SK-N-SH treated with all-trans-retinoic acid at 6 μM for 48 hours (cell line): ENCODE measurements around the gene ARHGEF10L.

Source experiments
- ATAC-seq: fragments of 200-7000 bp; cut with Tn5 transposase; 3 replicates; pipeline ENCODE4 v1.9.1; 2020; ENCODE audit warnings: mild to moderate bottlenecking, moderate library complexity
- ARNTL ChIP-seq: fragments of 450-650 bp; formaldehyde crosslinking; IDR thresholded peaks from 2 replicates; pipeline ENCODE4 v1.5.0; 2020; ENCODE audit warnings: low read depth, mild to moderate bottlenecking, moderate library complexity, borderline replicate concordance
- BACH2 ChIP-seq: fragments of 250-450 bp; sonication (Bioruptor Pico); IDR thresholded peaks from 2 replicates; pipeline ENCODE4 v1.9.0; 2021; ENCODE audit warnings: mild to moderate bottlenecking, borderline replicate concordance
- CREB5 ChIP-seq: fragments of 250-450 bp; sonication (Bioruptor Pico); IDR thresholded peaks from 2 replicates; pipeline ENCODE4 v1.5.1; 2020; ENCODE audit warnings: low read depth, mild to moderate bottlenecking, moderate library complexity
- CSDC2 ChIP-seq: fragments of 250-450 bp; sonication (Bioruptor Pico); IDR thresholded peaks from 2 replicates; pipeline ENCODE4 v1.5.0; 2020; ENCODE audit warnings: mild to moderate bottlenecking, moderate library complexity
- CSRNP3 ChIP-seq: fragments of 250-450 bp; sonication (Bioruptor Pico); IDR thresholded peaks from 2 replicates; pipeline ENCODE4 v1.5.1; 2021; ENCODE audit warnings: mild to moderate bottlenecking, moderate library complexity
- ESRRG ChIP-seq: fragments of 250-450 bp; sonication (Bioruptor Pico); IDR thresholded peaks from 2 replicates; pipeline ENCODE4 v1.6.1; 2021; ENCODE audit warnings: mild to moderate bottlenecking
- GLIS3 ChIP-seq: fragments of 250-450 bp; sonication (Bioruptor Pico); IDR thresholded peaks from 2 replicates; pipeline ENCODE4 v1.5.0; 2020; ENCODE audit warnings: mild to moderate bottlenecking, moderate library complexity
- ISL1 ChIP-seq: fragments of 250-450 bp; sonication (Bioruptor Pico); IDR thresholded peaks from 2 replicates; pipeline ENCODE4 v2.1.2; 2022; ENCODE audit warnings: mild to moderate bottlenecking, moderate library complexity
- OSR1 ChIP-seq: fragments of 250-450 bp; sonication (Bioruptor Pico); IDR thresholded peaks from 2 replicates; pipeline ENCODE4 v1.8.0; 2022; ENCODE audit warnings: moderate library complexity, mild to moderate bottlenecking, inconsistent platforms
- PATZ1 ChIP-seq: fragments of 250-450 bp; sonication (Bioruptor Pico); IDR thresholded peaks from 2 replicates; pipeline ENCODE4 v1.8.0; 2020; ENCODE audit warnings: mild to moderate bottlenecking, moderate library complexity, borderline replicate concordance
- POU6F1 ChIP-seq: fragments of 250-450 bp; sonication (Bioruptor Pico); IDR thresholded peaks from 2 replicates; pipeline ENCODE4 v1.8.0; 2021; ENCODE audit warnings: low read depth, mild to moderate bottlenecking, moderate library complexity, borderline replicate concordance
- RARB ChIP-seq: fragments of 250-450 bp; sonication (Bioruptor Pico); IDR thresholded peaks from 2 replicates; pipeline ENCODE4 v1.8.0; 2021; ENCODE audit warnings: mild to moderate bottlenecking, moderate library complexity
- SNAI2 ChIP-seq: fragments of 250-450 bp; sonication (Bioruptor Pico); IDR thresholded peaks from 2 replicates; pipeline ENCODE4 v1.5.0; 2020; ENCODE audit warnings: mild to moderate bottlenecking, moderate library complexity
- TCF4 ChIP-seq: fragments of 250-450 bp; sonication (Bioruptor Pico); IDR thresholded peaks from 2 replicates; pipeline ENCODE4 v1.8.0; 2021; ENCODE audit warnings: mild to moderate bottlenecking, moderate library complexity, borderline replicate concordance
- TSHZ2 ChIP-seq: fragments of 250-450 bp; sonication (Bioruptor Pico); IDR thresholded peaks from 2 replicates; pipeline ENCODE4 v1.5.0; 2020; ENCODE audit warnings: mild to moderate bottlenecking, moderate library complexity
- ZC3H10 ChIP-seq: fragments of 250-450 bp; sonication (Bioruptor Pico); IDR thresholded peaks from 2 replicates; pipeline ENCODE4 v1.5.1; 2021; ENCODE audit warnings: mild to moderate bottlenecking, moderate library complexity
- ZFP3 ChIP-seq: fragments of 250-450 bp; sonication (Bioruptor Pico); IDR thresholded peaks from 2 replicates; pipeline ENCODE4 v1.5.0; 2020; ENCODE audit warnings: mild to moderate bottlenecking, moderate library complexity
- ZFP30 ChIP-seq: fragments of 450-650 bp; formaldehyde crosslinking; IDR thresholded peaks from 2 replicates; pipeline ENCODE4 v1.5.0; 2022; ENCODE audit warnings: mild to moderate bottlenecking, moderate library complexity
- ZNF565 ChIP-seq: fragments of 450-650 bp; formaldehyde crosslinking; conservative IDR thresholded peaks from 2 replicates; pipeline ENCODE4 v1.5.0; 2020; ENCODE audit warnings: low read depth, mild to moderate bottlenecking, moderate library complexity
- ZNF70 ChIP-seq: fragments of 450-650 bp; formaldehyde crosslinking; IDR thresholded peaks from 2 replicates; pipeline ENCODE4 v1.5.0; 2020; ENCODE audit warnings: mild to moderate bottlenecking, moderate library complexity
- ZNF8 ChIP-seq: fragments of 450-650 bp; formaldehyde crosslinking; IDR thresholded peaks from 2 replicates; pipeline ENCODE4 v1.5.0; 2020; ENCODE audit warnings: mild to moderate bottlenecking, moderate library complexity

ARHGEF10L gene

GRCh38 chr1:17665950-17666720 is 126.6 kb downstream of the ARHGEF10L start:
- no peak for ATAC-seq
- no peak for TF ChIP-seq PATZ1 (CRISPR knock-in tag)
- TF ChIP-seq ESRRG (CRISPR knock-in tag) = no peak

GRCh38 chr1:17667641-17668040 is 128.1 kb downstream of the ARHGEF10L start:
- no peak for TF ChIP-seq ZNF565
- TF ChIP-seq ZFP3 = no peak
- TF ChIP-seq RARB (CRISPR knock-in tag) = no peak
- TF ChIP-seq ZC3H10 (CRISPR knock-in tag) = no peak
- no peak for TF ChIP-seq TCF4 (CRISPR knock-in tag)
- TF ChIP-seq CSDC2 = no peak
- no peak for TF ChIP-seq CREB5
- no peak for TF ChIP-seq SNAI2 (CRISPR knock-in tag)
- no peak for TF ChIP-seq GLIS3 (CRISPR knock-in tag)
- no peak for TF ChIP-seq PATZ1 (CRISPR knock-in tag)
- no peak for TF ChIP-seq ZNF70 (CRISPR knock-in tag)
- no peak for TF ChIP-seq ZFP30 (CRISPR knock-in tag)
- no peak for ATAC-seq

- no peak for ATAC-seq
- no peak for TF ChIP-seq CSDC2
- TF ChIP-seq BACH2 (CRISPR knock-in tag) = no peak
- TF ChIP-seq CSRNP3 (CRISPR knock-in tag) = no peak
- no peak for TF ChIP-seq SNAI2 (CRISPR knock-in tag)
- no peak for TF ChIP-seq POU6F1 (CRISPR knock-in tag)
- TF ChIP-seq ESRRG (CRISPR knock-in tag) = no peak
- no peak for TF ChIP-seq OSR1 (CRISPR knock-in tag)
- TF ChIP-seq RARB (CRISPR knock-in tag) = no peak
- TF ChIP-seq PATZ1 (CRISPR knock-in tag) = no peak
- no peak for TF ChIP-seq ARNTL (CRISPR knock-in tag)
- TF ChIP-seq ZFP30 (CRISPR knock-in tag) = no peak
- TF ChIP-seq ZNF565 = no peak
- TF ChIP-seq TSHZ2 (CRISPR knock-in tag) = no peak
- no peak for TF ChIP-seq ZNF8 (CRISPR knock-in tag)
- TF ChIP-seq ZNF70 (CRISPR knock-in tag) = no peak
- TF ChIP-seq ISL1 (CRISPR knock-in tag) = no peak
Measured at GRCh38 chr1:17668195-17668594, 128.7 kb downstream of the ARHGEF10L start.
